Fibroblast of peridontal ligament (primary cell): Measurements from ENCODE around the gene GABRP.

Experiments used
- DNase-seq: peaks from one replicate; pipeline ENCODE4 v3.0.0-alpha.2; 2010; ENCODE audit errors: extremely low read depth

The GABRP gene

DNA sequence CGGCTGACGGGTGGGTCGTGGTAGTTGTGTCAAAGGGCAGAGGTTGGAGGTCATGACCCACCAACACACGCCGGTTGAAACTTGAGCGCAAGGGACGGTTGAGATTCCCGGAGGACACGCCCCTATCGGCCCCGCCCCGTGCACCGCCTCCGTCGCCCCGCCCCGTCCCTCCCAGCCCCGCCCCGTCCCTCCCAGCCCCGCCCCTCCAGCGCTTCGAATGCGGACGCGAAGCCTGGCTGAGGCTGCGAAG is 78.1 kb downstream of the GABRP start:
- DNase-seq = no peak

DNA sequence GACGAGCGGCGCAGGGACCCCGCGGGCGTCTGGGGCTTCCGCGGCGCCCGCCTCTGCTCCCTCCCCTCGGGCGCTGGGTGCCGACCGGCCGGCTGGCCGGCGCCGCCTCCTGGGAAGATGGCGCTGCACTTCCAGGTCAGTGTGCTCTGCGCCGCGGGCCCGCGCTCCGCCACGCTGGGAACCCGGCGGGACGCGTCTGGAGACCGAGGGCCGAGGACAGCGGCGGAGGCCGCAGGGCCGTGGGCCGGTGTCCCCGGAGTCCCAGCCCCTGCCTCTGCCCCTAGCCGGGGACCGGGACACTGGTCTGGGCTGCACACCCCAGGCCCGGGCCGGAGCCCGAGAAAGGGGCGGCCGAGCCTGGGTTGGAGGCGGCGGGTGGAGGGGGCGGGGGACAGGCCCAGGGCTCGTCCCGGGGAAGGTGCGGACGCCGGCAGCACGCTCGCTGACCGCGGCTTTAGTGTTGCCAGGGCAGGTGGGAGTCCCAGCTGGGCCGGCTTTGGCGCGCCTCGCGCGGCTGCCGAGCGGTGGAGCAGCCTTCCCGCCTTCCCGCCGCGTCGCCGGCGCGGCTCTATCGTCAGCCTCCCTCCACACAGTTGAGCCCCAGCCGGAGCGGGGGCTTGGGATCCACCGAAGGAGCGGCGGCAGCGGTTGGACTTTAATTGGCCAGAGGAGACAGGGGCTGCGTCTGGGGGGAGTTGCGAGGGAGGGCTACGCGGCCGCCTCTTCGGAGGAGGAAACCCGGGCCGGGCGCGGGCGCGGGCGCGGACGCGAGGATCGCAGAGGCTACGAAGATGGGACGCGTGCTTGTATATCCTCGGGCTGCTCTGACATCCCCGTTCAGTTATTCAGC is 78.6 kb downstream of the GABRP start, which contains the start of gene RANBP17:
Gene RANBP17, plus strand, starts transcription at position 102 of the 850 bp plus-strand sequence.
- peak; percentile 56 for DNase-seq

DNA sequence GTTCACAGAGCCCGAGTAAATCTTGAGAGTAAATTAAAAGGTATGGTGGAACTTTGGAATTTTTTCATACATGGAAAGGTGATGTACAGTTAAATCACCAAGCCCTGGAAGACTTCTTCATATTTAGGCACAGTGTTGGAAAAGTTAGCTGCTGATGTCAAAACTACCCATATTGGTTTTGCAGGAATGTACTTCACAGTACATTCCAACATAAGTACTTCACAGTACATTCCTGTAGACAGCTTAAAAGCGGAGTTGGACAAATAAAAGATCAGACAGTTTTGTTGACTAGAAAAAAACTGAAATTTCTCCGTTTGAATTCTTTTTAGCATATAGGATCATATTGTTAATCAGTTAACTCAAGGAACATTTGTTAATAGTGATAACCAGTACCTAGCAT is 80.1 kb downstream of the GABRP start:
- DNase-seq = peak; percentile 75
